ENCODE data around the gene FEZF2. TPM values are rescaled to one million over a fixed set of nuclear protein-coding genes. Genes with fewer than 3 reads are reported as not detected.

FEZF2 gene
- total RNA-seq, 1 donor, result not detected

DNA sequence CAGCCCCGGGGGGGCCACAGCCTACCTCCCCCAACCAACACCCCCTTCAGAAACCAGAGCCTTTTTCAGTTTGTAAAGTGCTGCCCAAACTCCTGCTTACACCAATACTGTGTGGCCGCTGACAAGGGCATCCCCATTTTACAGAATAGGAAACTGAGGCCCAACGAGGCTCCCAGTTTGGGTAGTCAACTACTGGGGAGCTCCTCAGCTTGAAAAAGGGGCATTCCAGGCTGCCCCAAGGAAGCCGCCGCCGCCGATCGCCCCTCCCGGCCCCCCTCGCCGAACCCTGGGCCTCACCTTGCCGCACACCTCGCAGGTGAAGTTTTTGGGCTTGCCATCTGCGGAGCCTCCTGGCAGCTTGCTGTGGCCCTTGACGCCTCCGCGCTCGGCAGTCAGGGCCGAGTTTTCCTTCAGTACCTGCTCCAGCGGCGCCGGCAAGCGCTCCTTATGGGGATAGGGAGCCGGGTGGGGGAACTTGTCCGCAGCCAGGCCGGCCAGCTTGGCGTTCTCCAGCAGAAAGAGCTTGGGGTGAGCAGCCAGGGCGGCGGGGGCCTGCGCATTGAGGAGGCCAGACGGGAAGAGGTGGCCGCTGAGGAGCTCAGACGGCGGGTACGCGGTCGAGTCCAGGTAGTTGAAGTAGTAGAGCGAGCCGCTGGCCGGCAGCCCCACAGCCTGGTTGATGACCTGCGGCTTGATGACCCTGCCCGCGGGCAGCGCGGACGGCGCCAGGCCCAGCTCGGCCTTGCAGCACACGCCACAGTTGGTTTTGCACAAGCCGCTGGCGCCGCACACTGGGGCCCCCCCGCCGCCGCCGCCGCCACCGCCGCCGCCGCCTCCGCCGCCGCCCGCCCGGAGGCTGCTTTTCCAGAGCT, 1.4 kb downstream of the FEZF2 start:
- DNase-seq (ENCODE audit: insufficient read length, low spot score, missing footprints), result no peak
- TF ChIP-seq, protein P1, sequence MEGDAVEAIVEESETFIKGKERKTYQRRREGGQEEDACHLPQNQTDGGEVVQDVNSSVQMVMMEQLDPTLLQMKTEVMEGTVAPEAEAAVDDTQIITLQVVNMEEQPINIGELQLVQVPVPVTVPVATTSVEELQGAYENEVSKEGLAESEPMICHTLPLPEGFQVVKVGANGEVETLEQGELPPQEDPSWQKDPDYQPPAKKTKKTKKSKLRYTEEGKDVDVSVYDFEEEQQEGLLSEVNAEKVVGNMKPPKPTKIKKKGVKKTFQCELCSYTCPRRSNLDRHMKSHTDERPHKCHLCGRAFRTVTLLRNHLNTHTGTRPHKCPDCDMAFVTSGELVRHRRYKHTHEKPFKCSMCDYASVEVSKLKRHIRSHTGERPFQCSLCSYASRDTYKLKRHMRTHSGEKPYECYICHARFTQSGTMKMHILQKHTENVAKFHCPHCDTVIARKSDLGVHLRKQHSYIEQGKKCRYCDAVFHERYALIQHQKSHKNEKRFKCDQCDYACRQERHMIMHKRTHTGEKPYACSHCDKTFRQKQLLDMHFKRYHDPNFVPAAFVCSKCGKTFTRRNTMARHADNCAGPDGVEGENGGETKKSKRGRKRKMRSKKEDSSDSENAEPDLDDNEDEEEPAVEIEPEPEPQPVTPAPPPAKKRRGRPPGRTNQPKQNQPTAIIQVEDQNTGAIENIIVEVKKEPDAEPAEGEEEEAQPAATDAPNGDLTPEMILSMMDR (IDR thresholded peaks at IDR 0.05; ENCODE audit: extremely low read depth, low read depth, low read length), result no peak
- H3K4me2 ChIP-seq (ENCODE audit: insufficient read depth, low read length), result no peak overlapping the region
- H2AFZ ChIP-seq (ENCODE audit: low read length), result no peak overlapping the region
- H3K27ac ChIP-seq (ENCODE audit: low read depth, low read length), result no peak overlapping the region
- H3K9me3 ChIP-seq (ENCODE audit: low read depth, low read length), result no peaks in the 10 kb centered on the region
- no peak overlapping the region for H3K4me3 ChIP-seq (ENCODE audit: insufficient read depth, low read length)
- H3K27me3 ChIP-seq (ENCODE audit: insufficient read depth, low read length), result peaks cover 98% of the 10 kb centered on the region
- no peaks in the 10 kb centered on the region for H3K79me2 ChIP-seq (ENCODE audit: insufficient read depth, low read length)
- no peaks in the 10 kb centered on the region for H3K4me1 ChIP-seq (ENCODE audit: insufficient read depth, low read length)
- no peaks in the 10 kb centered on the region for H3K36me3 ChIP-seq (ENCODE audit: insufficient read depth, low read length)
- no peaks in the 10 kb centered on the region for H4K20me1 ChIP-seq (ENCODE audit: insufficient read depth, low read length)

DNA sequence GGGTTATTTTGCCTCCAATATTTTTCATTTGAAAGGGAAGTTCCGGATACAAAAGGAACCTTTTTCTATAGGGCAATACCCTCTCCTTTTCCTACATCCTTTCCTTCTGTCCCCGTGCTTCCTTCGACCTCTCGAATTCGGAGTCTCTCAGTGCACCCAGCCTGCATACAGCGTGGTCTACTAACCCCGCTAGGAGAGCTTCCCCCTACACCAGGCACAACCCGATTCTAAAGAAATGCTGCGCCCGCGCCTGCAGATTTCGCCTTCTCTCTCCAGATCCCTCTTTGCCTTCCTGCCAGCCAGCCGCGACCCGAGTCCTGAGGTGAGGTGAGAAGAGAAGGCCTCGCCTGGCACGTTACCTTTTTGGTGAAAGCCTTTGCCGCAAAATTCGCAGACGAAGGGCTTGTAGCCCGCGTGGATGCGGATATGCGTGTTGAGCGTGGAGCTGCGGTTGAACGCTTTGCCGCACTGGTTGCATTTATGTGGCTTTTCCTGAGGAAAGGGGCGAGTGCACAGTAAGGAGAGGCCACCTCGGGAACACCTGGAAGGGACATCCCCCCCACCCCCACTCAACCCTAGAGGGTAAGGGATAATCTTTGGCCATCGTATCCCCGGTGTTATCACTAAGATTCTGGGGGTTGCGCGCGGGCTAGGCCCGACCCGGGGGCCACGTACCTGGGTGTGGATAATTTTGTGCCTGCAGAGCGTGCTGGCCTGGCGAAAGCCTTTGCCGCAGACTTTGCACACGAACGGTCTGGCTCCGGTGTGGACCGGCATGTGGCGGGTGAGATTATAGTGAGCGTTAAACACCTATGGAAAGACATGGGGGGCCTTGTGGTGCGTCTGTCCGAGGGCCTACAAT, 2.3 kb downstream of the FEZF2 start:
- TF ChIP-seq, protein P1 (IDR thresholded peaks at IDR 0.05; ENCODE audit: extremely low read depth, low read depth, low read length), result no peak
- Histone ChIP-seq H3K4me3 (ENCODE audit: insufficient read depth, low read length) (no peak overlapping the region), H3K27me3 (ENCODE audit: insufficient read depth, low read length) (peaks cover 98% of the 10 kb centered on the region), H2AFZ (ENCODE audit: low read length) (no peak overlapping the region), H4K20me1 (ENCODE audit: insufficient read depth, low read length) (no peaks in the 10 kb centered on the region), H3K4me2 (ENCODE audit: insufficient read depth, low read length) (no peak overlapping the region), H3K79me2 (ENCODE audit: insufficient read depth, low read length) (no peaks in the 10 kb centered on the region), H3K36me3 (ENCODE audit: insufficient read depth, low read length) (no peaks in the 10 kb centered on the region), H3K27ac (ENCODE audit: low read depth, low read length) (no peak overlapping the region), H3K9me3 (ENCODE audit: low read depth, low read length) (no peaks in the 10 kb centered on the region), H3K4me1 (ENCODE audit: insufficient read depth, low read length) (no peaks in the 10 kb centered on the region)
- no peak for DNase-seq (ENCODE audit: insufficient read length, low spot score, missing footprints)

DNA sequence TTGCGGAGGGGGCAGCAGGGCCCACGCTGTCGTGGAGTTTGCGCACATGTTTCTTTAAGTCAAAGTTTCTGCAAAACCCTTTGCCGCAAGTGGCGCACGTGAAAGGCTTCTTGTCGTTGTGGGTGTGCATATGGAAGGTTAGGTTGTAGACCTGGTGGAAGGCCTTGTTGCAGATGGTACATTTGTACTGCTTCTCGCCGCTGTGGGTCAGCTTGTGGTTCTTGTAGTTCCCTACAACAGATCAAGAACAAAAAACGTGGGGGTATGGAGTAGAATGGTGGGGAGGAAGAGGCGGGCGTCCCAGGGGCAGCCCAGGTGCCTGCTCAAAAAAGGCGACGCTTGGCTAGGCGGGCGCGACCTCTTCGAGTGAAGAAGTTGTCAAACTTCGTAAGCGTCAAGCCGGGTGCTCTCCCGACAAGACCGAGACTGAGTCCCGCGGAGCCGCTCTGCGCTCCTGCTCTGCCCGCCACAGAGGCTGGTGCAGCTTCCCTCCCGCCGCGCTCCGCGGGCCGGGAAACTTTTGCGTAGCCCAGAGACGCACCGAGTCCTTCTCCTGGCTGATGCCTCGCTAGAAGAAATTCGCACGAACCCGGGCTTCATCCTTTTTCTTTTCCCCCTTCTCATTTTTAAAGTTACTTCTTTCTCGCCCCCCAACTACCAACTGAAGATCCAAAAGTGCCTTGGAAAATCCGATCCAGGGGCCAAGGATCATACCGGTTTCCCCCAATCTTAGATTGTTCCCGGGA, 3.1 kb downstream of the FEZF2 start:
- Histone ChIP-seq H3K36me3 (ENCODE audit: insufficient read depth, low read length) (no peaks in the 10 kb centered on the region), H4K20me1 (ENCODE audit: insufficient read depth, low read length) (no peaks in the 10 kb centered on the region), H3K9me3 (ENCODE audit: low read depth, low read length) (no peaks in the 10 kb centered on the region), H3K79me2 (ENCODE audit: insufficient read depth, low read length) (no peaks in the 10 kb centered on the region), H3K27ac (ENCODE audit: low read depth, low read length) (no peak overlapping the region), H3K4me3 (ENCODE audit: insufficient read depth, low read length) (no peak overlapping the region), H3K4me1 (ENCODE audit: insufficient read depth, low read length) (no peaks in the 10 kb centered on the region), H2AFZ (ENCODE audit: low read length) (no peak overlapping the region), H3K27me3 (ENCODE audit: insufficient read depth, low read length) (peaks cover 98% of the 10 kb centered on the region), H3K4me2 (ENCODE audit: insufficient read depth, low read length) (no peak overlapping the region)
- TF ChIP-seq, protein P1 (IDR thresholded peaks at IDR 0.05; ENCODE audit: extremely low read depth, low read depth, low read length), result no peak
- DNase-seq (ENCODE audit: insufficient read length, low spot score, missing footprints), result no peak
